HG03521 (cell line): ENCODE results near the gene ANKS1A.
"Not testable (repeated sequence)": the region's sequence is repeated elsewhere in the genome, so short reads cannot be mapped to it uniquely, and the experiment has no call there.

ENCODE experiments used
- ATAC-seq: cut with Tn5 transposase; IDR thresholded peaks from one replicate; pipeline ENCODE4 v1.9.1; 2021; ENCODE audit warnings: mild to moderate bottlenecking, moderate library complexity; ENCODE audit not compliant: unreplicated experiment

The ANKS1A gene, protein sequence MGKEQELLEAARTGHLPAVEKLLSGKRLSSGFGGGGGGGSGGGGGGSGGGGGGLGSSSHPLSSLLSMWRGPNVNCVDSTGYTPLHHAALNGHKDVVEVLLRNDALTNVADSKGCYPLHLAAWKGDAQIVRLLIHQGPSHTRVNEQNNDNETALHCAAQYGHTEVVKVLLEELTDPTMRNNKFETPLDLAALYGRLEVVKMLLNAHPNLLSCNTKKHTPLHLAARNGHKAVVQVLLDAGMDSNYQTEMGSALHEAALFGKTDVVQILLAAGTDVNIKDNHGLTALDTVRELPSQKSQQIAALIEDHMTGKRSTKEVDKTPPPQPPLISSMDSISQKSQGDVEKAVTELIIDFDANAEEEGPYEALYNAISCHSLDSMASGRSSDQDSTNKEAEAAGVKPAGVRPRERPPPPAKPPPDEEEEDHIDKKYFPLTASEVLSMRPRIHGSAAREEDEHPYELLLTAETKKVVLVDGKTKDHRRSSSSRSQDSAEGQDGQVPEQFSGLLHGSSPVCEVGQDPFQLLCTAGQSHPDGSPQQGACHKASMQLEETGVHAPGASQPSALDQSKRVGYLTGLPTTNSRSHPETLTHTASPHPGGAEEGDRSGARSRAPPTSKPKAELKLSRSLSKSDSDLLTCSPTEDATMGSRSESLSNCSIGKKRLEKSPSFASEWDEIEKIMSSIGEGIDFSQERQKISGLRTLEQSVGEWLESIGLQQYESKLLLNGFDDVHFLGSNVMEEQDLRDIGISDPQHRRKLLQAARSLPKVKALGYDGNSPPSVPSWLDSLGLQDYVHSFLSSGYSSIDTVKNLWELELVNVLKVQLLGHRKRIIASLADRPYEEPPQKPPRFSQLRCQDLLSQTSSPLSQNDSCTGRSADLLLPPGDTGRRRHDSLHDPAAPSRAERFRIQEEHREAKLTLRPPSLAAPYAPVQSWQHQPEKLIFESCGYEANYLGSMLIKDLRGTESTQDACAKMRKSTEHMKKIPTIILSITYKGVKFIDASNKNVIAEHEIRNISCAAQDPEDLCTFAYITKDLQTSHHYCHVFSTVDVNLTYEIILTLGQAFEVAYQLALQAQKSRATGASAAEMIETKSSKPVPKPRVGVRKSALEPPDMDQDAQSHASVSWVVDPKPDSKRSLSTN

DNA sequence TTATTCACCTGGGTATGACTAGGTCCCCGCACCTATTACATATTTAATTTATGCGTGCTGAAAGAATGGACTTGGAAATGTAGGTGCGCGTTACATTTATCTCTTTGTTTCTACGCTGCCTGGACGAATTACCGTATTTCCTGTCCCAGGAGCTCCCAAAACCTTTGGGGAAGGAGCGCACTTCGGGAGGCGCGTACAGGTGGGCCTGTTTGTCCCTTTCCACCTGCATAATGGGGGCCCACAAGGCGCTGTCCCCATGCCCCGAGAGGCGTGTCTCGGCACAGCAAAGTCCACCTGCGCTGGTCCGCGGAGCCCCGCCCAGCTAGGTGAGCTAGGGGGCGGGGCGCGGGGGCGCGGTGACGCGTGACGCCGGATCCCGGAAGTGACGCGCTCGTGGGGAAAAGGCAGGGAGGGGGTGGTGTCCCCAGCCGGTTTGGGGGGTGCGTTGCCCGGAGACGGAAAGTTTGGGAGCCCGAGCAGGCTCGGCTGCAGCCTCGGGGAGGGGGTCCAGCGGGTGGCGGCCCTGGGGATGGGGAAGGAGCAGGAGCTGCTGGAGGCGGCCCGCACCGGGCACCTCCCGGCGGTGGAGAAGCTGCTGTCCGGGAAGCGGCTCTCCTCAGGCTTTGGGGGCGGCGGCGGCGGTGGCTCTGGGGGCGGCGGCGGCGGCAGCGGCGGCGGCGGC lies at the start of gene ANKS1A:
ANKS1A (plus strand) TSS at position 382 of the 682 bp plus-strand sequence; CDS start at position 530, 148 bp downstream.
- peak; percentile 45 for ATAC-seq

DNA sequence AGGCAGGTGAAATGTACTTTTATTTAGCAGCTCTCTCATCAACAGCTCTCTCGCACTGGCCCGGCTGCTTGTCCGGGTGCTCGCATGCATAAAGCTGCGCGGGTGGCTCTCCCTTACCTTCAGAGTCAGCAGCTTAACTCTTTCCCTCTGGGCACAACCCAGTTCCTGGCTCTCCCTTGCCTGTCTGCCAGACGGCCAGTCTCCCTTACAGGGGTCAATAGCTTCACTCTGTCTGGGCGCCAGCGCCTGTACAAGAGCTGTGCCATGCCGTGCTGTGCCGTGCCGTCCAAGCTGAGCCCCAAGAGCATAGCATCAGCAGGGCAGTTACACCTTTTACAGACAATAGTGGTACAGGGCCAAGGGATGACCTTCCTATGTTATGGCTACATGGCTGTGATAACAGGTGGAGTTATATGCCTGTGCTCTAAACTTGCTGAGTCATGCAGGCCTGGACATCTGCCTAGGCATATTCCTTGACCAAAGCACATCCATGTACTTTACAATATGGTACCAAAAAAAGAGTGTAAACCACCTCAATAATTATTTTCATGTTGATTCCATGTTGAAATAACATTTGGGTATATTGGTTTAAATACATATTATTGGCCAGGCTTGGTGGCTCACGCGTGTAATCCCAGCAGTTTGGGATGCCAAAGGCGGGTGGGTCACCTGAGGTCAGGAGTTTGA lies 49.2 kb upstream of the ANKS1A start:
- ATAC-seq: no peak

DNA sequence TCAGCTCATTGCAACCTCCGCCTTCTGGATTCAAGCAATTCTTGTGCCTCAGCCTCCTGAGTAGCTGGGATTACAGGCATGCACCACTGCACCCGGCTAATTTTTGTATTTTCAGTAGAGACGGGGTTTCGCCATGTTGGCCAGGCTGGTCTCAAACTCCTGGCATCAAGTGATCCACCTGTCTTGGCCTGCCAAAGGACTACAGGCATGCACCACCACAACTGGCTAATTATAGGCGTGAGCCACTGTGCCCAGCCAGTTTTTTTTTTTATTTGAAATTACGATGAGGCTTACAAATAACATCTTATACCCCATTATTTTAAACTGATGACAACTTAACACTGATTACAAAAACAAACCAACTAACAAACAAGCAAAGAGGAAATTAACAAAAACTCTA lies 40.0 kb upstream of the ANKS1A start:
- ATAC-seq: not testable (repeated sequence)

DNA sequence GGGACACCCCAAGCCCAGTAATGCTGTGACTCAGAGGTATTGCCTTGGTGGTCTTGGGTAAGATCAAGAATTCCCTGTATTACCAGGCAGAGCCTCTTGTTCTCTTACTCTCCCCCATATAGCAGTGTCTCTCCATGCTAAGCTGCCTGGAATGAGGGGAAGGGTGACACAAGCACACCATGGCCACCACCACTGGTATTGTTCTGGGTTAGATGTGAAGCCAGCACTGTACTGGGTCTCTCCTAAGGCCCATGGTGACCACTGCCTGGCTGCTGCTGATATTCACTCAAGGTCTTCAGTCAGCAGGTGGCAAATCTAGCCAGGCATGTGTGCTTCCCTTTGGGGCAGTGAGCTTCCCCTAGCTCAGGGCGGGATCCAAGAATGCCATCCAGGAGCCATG lies 37.7 kb upstream of the ANKS1A start:
- no peak for ATAC-seq

DNA sequence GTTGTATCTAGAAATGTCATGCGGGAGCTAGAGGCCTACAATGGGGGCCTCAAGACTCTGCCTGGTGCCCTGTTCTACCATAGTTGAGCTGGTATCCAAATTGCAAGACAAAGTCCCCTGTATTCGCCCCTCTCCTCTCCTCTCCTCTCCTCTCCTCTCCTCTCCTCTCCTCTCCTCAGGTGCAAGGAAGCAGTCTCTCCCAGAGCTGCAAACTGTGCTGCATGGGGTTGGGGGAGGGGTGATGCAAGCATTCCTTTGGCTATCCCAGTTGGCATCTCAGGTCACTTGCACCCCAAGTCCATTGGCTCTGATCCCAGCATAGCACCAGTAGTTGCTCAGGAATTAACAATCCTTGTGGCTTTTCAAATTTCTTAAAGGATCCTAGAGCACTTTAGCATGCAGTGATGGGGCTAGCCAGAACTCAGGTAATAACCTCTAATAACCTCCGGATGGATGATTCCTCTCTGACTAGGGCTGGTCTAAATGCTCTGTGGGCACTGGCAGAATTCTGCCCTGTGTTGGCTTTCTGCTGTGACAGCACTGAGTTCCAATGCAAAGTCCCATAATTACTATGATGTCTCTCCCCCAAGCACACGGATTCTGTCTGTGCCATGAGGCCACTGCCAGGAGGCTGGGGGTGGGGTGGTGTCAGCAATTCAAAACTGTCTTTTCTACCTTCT lies 36.5 kb upstream of the ANKS1A start:
- ATAC-seq: no peak

DNA sequence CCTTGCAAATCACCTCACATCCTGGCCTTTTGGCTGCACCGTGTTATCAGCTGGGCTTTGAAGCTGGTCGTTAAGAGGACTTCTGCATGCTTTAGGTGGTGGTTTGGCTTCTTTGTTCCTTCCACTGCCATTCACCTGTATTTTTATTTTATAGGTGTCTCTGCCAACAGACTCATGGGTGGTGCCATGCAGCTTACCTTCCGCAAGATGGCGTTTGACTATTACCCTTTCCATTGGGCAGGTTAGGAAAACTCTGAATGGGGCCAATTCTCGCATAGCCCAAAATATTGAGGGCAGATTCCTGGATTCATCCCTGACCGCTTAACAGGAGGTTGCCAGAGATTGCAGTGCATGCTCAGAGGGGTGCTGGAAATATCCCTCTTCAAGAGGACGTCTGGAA lies 33.6 kb upstream of the ANKS1A start:
- ATAC-seq: no peak

DNA sequence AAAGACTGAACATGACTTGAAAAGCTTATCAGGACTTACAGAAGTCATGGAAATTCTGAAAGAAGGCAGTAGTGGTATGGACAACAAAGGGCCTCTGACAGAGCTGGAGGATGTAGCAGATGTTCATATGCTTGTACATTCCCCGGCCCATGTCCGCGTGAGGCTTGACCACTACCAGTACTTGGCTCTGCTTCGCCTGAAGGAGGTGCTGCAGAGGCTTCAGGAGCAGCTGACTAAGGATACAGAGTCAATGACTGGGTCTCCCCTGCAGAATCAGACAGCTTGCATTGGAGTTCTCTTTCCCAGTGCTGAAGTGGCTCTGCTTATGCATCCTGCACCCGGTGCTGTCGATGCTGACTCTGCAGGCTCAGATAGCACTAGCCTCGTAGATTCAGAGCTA lies 30.4 kb upstream of the ANKS1A start:
- ATAC-seq: no peak

DNA sequence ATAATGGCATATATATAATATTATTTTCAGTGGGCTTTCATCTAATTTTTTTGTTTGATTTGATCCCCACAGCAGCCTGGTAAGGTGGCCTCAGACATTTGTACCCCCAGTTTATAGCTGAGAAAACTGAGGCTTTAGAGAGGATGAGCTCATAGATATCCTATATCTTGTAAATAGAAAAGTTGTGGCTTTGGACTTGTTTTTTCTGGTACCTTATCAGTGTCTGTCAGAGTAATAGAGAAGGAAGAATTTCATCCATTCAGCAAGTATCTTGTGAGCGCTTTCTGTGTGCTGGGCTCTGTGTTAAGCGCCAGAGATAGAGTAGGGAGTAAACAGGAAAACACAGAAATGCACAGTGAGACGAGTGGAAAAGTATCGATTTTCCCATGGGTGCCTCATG lies 29.1 kb upstream of the ANKS1A start:
- no peak for ATAC-seq

DNA sequence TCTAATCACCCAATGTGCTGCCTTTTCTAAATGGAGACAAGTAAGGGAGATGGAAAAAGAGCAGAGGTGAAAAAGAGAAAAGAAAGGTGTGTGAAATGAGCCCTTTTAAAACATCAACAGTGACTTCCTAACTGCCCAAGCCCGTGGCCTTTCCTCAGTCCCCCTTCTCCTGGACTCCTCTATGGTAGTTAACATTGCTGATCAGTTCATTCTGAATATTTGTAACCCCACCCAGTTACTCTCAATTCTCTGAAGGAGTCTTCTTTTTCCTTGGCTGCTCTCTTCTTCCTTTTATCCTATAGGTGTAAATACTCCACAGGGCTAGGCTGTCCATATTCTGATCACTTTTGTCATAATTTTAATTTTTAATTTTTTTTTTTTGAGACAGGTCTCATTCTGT lies 28.3 kb upstream of the ANKS1A start:
- ATAC-seq: no peak

DNA sequence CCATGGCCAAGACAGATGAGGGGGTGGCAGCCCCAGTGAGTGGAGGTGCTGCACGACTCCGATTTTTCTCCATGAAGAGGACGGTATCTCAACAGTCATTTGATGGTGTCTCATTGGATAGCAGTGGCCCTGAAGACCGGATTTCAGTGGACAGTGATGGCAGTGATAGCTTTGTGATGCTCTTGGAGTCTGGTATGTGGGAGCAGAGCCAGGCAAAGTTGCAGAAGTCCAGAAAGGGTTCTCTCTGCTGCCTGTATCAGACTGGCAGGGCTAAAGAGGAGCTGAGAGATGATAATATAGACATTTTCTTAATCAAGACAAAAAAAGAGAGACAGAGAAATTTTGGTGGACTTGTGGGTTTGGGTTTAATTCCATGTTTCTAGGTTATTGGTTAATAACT lies 25.0 kb upstream of the ANKS1A start:
- no peak for ATAC-seq

DNA sequence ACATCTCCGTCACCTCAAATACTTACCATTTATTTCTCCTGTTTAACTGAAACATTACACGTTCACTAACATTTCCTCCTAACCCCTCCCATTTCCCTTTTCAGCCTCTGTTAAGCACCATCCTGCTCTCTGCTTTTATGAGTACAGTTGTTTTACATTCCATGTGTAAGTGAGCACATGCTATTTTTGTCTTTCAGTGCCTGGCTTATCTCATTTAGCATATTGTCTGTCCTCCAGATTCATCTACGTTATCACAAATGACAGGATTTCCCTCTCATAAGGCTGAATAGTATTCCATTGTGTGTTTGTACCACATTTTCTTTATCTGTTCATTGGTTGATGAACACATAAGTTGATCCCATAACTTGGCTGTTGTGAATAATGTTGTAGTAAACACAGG lies 23.9 kb upstream of the ANKS1A start:
- ATAC-seq: no peak

DNA sequence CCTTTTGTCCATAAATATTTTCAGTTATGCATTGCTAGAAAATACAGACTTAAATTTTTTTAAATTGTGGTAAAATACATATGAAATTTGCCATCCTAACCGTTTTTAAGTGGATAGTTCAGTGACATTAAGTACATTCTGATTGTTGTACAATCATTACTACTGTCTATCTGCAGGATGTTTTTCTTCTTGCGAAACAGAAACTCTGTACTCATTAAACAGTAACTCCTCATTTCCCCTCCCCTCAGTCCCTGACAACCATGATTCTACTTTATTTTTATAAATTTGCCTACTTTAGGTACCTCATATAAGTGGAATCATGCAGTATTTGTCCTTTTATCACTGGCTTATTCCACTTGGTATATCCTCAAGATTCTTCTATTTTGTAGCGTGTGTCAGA lies 22.5 kb upstream of the ANKS1A start:
- no peak for ATAC-seq

DNA sequence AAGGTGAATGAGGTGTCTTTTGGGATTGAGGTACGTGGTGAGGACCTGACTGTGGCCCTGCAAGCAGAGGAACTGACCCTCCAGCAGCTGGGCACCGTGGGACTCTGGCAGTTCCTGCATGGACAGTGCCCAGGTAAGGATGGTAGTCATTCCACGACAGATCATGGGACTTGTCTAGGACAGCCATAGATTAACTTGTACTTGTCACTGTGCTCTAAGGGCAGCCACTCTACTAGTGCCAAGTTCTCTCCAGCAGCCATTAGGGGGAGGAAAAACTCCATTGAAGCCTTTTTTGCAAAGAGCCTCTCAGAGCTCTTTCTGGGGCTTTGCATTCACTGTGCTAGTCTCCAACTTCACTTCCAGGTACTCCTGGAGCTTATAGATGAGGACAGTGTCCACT lies 21.6 kb upstream of the ANKS1A start:
- ATAC-seq: no peak

DNA sequence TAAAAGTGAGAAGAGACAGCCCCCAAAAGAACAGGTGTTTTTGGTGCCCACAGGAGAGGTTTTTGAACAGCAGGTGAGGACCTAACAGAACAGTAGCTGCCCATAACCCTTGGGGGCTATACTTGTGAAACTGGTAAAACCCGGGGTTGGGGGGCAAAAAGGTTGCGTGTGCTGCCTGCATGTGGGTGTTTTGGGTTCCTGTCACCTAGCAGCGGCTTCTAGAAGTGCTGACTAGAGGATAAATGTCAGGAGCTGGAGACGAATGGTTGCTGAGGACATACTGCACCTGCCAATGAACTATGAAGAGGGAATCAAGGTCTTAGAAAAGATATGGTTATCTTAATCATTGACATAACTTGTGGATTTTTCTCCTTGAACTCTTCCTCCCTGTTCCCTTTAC lies 17.2 kb upstream of the ANKS1A start:
- ATAC-seq: no peak

DNA sequence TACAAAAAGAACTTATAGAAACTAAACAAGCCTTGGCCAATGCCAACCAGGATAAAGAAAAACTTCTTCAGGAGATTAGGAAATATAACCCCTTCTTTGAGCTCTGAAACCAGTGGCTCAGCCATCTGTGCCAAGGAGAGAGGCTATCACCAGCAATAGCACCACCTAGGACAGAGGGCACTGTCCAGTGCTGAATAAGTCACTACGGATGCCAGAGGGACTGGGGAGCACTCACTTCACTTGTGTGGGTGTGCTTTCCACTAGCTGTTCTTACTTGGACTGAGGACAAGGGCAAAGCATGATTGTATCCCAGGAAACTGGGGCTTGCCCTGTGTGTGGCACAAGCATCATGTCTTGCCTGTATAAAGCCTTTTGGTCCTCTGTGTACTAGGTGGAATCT lies 16.7 kb upstream of the ANKS1A start:
- no peak for ATAC-seq

DNA sequence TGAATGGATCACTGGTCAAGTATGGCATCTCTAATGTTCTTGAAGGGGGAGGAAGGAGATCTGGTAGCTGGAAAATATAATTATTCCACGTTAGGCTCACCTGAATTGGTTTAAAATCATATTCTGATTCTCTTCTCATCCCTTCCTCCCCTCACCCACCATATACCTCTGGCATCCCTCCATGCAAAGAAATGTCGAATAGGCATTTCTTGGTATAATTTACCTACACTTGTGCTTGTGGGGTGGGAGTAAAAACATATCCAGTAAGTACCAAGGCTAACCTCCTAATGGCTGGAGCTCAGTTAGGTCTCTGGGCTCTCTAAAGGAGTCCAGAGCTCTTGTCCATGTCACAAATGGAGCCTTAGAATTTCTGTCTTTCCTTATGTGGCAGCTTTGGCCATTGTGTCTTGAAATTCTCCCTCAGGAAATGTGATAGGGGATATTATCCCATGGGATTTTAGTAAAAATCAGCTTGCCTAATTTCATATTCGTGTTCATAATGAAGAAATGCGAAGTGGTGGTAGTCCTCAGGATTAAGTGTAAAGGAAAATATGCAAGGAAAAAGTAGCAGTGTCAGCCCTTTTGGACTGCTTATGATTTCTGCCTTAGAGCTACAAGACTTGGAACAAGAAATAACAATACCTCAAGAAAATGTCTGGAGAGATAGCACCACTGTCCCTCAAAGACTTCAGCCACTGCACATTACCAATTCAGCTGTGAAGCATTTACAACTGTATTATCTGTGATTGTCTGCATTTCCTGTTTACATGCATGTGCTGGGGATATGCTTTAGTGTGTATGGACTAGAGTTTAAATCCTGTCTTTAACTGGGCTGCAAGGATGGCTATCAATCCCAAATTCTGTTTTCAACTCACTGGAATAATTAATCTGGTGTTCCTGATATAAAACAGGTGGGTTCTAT lies 13.5 kb upstream of the ANKS1A start:
- ATAC-seq: no peak

DNA sequence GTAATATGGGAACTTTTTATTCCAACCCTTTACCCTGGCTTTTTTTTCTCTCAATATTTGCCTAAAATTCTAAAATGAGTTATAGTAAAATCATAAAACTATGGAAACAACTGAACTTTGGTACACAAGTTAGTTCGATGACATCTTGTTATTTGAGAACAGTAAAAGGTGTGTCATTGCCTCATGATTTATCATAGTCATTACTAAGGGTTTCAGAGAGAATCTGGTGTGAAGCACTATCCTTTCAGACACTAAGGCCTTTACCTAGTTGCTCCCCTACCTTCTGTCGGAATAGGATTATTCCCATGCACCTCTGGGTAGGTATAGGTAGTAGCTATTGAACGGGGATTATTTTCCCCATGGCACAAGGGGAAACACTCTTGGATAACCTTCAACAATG lies 12.6 kb upstream of the ANKS1A start:
- no peak for ATAC-seq

DNA sequence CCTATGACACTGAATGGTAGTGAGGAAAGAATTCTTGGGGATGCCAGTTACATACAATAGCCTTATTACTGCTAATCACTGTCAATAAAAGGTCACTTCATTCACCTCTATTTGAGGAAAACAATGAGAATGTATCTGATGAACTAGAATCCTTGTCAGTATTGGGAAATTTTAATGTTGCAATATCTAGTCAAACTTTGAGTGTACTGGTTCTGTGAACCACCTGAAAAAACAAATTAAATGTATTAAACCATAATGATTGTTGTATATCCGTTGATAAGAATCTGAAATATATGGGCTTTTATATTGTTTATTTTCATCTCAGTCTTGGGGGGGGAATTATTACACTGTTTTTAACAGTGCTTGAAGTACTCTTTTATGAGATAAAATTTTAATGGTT lies 11.8 kb upstream of the ANKS1A start:
- ATAC-seq: no peak
